Brain microvascular endothelial cell (primary cell): ENCODE data around the gene BMP6.

Source experiments
- DNase-seq: peaks from one replicate; pipeline ENCODE4 v3.0.0-alpha.2; 2020
- H3K27ac ChIP-seq: fragments of 250-450 bp; sonication (Bioruptor Pico); 2 replicates; pipeline ENCODE4 v1.5.1; 2020; ENCODE audit warnings: mild to moderate bottlenecking, moderate library complexity
- H3K27me3 ChIP-seq: fragments of 250-450 bp; sonication (Bioruptor Pico); replicated peaks from 2 replicates; pipeline ENCODE4 v1.5.1; 2020; ENCODE audit warnings: mild to moderate bottlenecking
- H3K36me3 ChIP-seq: fragments of 250-450 bp; sonication (Bioruptor Pico); replicated peaks from 2 replicates; pipeline ENCODE4 v1.5.1; 2020; ENCODE audit warnings: mild to moderate bottlenecking
- H3K4me3 ChIP-seq: 2 replicates; pipeline ENCODE4 v1.5.1; 2011; ENCODE audit warnings: low read depth, mild to moderate bottlenecking, control low read depth, low read length, moderate library complexity
- CTCF ChIP-seq: IDR thresholded peaks from 2 replicates; pipeline ENCODE4 v1.5.1; 2011; ENCODE audit warnings: low read depth, mild to moderate bottlenecking, moderate library complexity, low read length, control low read depth, inconsistent platforms; ENCODE audit errors: missing control alignments
- in situ Hi-C: cut with HindIII; loops from 2 replicates; pipeline ENCODE4 v1.10.0; 2017; ENCODE audit warnings: low sequenced_read_pairs, low pct_ligation_motif_present

Gene BMP6

DNA sequence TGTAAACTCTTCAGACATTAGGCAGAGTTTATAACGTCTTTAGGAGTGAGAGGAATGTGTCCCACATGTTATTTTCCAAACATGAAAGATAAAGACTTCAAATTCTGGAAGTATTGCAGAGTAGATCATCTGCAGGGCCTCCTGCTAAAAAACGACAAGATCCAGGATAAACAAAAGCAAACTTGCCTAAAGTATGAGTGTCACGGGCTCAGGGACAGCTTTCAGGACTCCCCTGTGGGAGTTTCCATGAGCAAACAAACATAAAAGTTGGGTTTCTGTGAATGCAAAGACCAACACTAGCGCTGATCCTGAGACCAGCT, 107.8 kb downstream of the BMP6 start:
- in situ Hi-C loops: no loop called here
- DNase-seq: no peak

GRCh38 chr6:7836371-7837026, 110.6 kb downstream of the BMP6 start:
- Histone ChIP-seq H3K27ac (no peak overlapping the region), H3K36me3 (no peaks in the 10 kb centered on the region), H3K4me3 (no peak overlapping the region), H3K27me3 (no peaks in the 10 kb centered on the region)
- TF ChIP-seq CTCF: no peak
- in situ Hi-C loops: no loop called here
- no peak for DNase-seq

More for the DNA sequence above, 107.8 kb downstream of the BMP6 start:
- H3K27ac ChIP-seq: no peak overlapping the region
- H3K27me3 ChIP-seq: no peaks in the 10 kb centered on the region
- no peak overlapping the region for H3K4me3 ChIP-seq
- TF ChIP-seq CTCF: no peak
- no peaks in the 10 kb centered on the region for H3K36me3 ChIP-seq

- in situ Hi-C loops: no loop called here
- Histone ChIP-seq H3K36me3 (no peaks in the 10 kb centered on the region), H3K27me3 (no peaks in the 10 kb centered on the region), H3K4me3 (no peak overlapping the region), H3K27ac (no peak overlapping the region)
- DNase-seq: no peak
- TF ChIP-seq CTCF: no peak
Observed at GRCh38 chr6:7841781-7842468, 116.0 kb downstream of the BMP6 start.

DNA sequence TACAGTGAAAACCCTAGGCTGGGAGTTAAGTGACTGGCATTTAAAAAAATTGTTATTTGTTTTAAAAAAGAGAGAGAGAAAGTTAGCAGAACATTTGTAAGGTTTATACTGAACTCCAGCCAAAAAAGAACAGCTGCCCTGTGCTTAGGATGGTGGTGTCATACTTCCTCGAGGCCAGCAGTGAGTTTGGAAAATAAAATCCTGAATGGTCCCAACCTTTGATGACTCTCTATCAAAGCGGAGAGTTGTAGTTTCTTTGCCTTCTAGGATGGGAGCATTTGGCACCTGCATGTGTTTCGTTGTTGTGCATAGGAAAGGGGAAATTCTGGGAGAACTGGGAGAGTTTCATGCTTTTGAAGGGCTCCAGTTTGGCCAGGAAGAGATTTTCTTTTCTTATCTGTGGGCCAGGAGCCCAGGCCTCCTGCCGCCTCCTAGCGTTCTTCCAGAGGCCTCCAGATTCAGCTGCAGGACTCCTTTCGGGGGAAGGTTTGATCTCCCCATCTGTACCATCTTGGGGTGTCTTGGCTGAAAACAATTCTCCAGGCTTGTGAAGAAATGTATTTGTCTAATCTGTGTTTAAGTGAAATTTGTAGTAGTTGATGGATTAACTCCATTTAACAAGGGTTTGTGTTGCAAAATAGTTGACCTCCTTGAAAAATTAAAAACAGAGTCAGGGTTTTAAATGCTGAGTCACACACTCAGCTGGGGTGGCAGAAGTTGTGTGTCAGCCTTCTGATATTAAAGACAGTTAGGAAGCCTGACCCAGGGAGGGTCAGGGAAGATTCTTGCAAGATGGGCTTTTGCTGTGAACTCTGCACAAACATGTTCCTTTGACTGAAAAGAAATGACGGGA, 121.3 kb downstream of the BMP6 start:
- TF ChIP-seq CTCF: peak; percentile 39
- in situ Hi-C loops: no loop called here
- H3K27ac ChIP-seq: no peak overlapping the region
- no peaks in the 10 kb centered on the region for H3K36me3 ChIP-seq
- no peaks in the 10 kb centered on the region for H3K27me3 ChIP-seq
- peak; percentile 11 for DNase-seq
- no peak overlapping the region for H3K4me3 ChIP-seq

GRCh38 chr6:7848229-7848628, 122.3 kb downstream of the BMP6 start:
- in situ Hi-C loops: no loop called here
- DNase-seq: no peak
- no peak for TF ChIP-seq CTCF
- no peaks in the 10 kb centered on the region for H3K27me3 ChIP-seq
- no peak overlapping the region for H3K27ac ChIP-seq
- no peaks in the 10 kb centered on the region for H3K36me3 ChIP-seq
- H3K4me3 ChIP-seq: no peak overlapping the region
